GM21360 (cell line): ENCODE data around the gene RCOR3.
A peak's percentile ranks its signal among the peaks of the same experiment; 100 is the strongest.
"Not testable (repeated sequence)": the region's sequence is repeated elsewhere in the genome, so short reads cannot be mapped to it uniquely, and the experiment has no call there.

Experiments used
- ATAC-seq: cut with Tn5 transposase; IDR thresholded peaks from one replicate; pipeline ENCODE4 v1.9.1; 2021; ENCODE audit warnings: mild to moderate bottlenecking, moderate library complexity; ENCODE audit not compliant: unreplicated experiment

The RCOR3 gene

GRCh38 chr1:211259638-211260126 lies 516 bp downstream of the RCOR3 start:
- no peak for ATAC-seq

- peak; percentile 40 for ATAC-seq
These were observed 1.3 kb downstream of the RCOR3 start for GRCh38 chr1:211260141-211261107.

GRCh38 chr1:211261229-211261628 lies 2.1 kb downstream of the RCOR3 start:
- no peak for ATAC-seq

DNA sequence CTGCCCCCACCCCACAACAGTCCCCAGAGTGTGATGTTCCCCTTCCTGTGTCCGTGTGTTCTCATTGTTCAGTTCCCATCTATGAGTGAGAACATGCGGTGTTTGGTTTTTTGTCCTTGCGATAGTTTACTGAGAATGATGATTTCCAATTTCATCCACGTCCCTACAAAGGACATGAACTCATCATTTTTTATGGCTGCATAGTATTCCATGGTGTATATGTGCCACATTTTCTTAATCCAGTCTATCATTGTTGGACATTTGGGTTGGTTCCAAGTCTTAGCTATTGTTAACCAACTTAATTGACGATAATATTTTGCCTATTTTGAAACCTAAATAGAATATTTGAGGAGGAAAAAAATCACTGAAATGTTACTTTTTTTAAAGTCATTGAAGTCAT lies 3.9 kb downstream of the RCOR3 start:
- ATAC-seq = not testable (repeated sequence)

DNA sequence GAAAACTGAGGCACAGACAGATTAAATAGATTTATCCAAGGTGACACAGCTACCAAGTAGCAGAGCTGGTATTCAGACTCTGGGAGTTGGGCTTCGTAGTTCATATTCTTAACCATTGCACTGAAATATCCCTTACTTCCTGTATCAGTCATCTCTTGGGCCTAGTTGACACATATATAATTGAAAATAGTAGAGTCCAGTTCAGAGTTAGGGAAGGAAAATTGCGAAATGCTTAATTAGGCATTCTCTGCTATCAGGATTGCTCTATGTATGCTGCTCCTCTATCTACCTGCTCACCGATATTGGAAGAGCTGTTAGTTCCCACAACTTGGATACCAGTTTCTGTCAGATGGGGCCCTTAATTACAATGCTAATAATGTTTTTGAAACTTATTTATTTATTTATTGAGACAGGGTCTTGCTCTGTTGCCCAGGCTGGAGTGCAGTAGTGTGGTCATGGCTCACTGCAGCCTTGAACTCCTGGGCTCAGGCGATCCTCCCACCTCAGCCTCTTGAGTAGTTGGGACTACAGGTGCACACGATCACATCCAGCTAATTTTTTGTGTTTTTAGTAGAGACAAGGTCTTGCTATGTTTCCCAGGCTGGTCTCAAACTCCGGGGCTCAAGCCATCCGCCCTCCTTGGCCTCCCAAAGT lies 8.2 kb downstream of the RCOR3 start:
- ATAC-seq = no peak

DNA sequence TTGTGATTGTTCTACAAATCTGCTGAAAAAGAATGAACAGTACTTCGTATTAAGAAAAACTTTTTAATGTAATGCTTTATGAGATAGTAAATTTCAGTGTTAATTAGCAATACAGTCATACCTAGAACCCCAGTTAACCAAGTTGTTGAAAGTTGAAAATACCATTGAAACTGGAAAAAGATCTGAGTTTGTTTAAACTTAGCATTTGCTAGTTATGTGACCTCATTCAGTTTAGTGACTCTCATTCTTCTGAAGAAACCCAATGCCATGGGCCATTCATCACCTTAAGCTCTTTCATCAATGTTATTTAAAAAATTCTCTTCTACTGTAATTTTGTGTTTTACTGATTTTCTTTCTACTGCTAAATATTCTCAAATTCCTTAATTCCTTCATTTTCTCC lies 20.2 kb downstream of the RCOR3 start:
- ATAC-seq = no peak

- no peak for ATAC-seq
These were observed 21.7 kb downstream of the RCOR3 start for GRCh38 chr1:211280910-211281309.

- ATAC-seq = no peak
These were observed 22.3 kb downstream of the RCOR3 start for GRCh38 chr1:211281320-211282022.

DNA sequence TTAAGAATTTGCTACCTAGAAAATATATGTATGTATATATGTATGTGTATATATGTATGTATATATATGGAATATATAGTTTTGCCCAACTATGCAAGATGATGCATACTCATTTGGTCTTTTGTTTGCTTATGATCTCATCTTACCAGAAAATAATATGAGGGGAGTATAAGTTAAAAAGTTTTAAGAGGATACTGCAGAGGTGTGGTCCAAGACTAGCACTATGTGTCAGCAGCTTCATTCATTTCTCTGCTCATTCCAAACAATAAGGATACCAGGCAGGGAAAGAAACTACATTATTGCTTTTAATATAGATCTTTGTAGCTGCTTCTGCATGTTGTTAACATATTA lies 22.8 kb downstream of the RCOR3 start:
- ATAC-seq = no peak

DNA sequence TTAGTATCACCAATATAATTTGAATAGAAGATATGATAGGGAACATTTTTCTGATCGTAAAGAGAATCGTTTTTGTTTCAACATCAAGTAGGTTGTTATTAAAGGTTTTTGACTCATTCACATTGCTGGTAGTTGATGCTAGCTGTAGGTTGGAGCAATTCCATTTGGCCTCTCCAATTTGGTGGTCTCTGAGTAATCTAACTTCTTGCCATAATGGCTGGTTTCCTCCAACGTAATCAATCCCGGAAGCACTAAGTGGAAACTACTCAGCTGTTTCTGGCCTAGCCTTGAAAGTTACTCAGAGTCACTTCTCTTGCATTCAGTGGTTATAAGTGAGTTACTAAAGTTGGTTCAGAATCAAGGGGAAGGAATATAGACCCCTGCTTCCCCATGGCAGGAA lies 26.0 kb downstream of the RCOR3 start:
- no peak for ATAC-seq

DNA sequence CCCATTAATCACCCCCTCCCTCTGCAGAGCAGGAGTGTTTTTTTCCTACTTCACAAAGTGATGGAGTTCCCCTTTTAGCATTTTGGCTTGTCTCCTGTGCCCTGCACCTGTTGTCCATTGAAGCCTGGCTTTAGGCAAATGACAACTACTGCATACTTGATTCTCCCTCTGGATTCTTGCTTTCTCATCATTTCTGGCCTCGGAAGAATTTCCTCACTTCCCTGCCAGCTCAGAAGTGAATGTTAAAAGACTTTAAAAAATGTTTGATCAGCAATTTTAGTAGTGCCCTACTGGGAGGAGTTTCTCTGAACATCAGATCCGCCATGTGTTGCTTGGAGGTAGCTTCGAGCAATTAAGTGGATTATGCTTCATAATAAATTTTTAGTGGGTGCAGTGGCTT lies 28.1 kb downstream of the RCOR3 start:
- ATAC-seq = no peak

GRCh38 chr1:211292411-211292810 lies 33.2 kb downstream of the RCOR3 start:
- no peak for ATAC-seq

DNA sequence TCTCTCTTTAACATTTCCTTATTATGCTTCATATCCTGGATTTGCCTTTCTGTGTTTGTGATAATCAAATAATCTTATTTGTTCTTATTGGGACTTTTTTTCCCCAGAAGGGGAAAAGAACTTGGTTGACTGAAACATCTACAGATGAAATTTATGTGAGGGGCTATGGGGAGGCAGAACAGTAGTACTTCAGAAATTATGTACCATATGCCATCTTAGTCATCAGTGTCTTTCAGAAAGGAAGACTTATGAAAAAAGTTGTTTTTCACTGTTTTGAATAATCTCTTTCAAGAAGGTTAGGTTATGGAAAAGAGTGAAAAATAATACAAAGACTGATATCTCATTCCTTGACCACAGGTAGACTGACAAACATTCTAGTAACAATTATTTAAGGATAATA lies 37.2 kb downstream of the RCOR3 start:
- ATAC-seq = no peak

- ATAC-seq = peak; percentile 99
These were observed 45.9 kb downstream of the RCOR3 start for GRCh38 chr1:211305044-211305443.

DNA sequence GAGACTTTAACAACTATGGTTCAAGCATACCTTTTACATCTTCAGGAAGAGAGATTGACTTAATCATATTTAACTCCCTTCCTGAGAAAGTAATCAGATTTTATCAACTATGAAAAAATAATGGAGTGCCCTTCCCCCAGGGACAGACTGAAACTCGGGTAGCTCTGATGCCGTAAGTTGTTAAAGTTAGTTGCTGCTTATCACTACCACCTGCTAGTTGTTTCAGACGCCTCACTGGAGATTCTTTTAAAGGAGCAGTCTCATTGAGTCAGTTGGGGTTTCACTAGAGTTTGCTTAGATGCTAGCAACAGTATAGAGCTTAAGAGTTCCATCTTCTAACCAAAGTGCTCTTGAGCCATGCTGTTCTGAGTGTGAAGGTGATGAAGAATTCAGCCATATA lies 50.5 kb downstream of the RCOR3 start:
- ATAC-seq = no peak

- ATAC-seq = no peak
These were observed 54.2 kb downstream of the RCOR3 start for GRCh38 chr1:211313392-211313791.

- ATAC-seq = no peak
These were observed 59.6 kb downstream of the RCOR3 start for GRCh38 chr1:211318576-211319280.

DNA sequence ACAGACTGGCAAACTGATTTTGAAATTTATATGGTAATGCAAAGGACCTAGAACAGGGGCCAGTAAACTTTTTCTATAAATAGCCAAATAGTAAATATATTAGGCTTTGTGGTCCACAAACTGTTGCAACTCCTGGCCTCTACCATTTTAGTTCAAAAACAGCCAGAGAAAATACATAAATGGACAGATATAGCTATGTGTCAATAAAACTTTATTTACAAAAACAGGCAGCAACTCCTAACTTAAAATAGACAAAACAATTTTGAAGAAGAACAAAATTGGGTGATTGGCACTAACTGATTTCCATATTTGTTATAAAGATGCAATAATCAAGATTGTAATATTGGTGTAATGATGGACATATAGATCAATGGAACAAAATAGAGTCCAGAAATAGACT lies 60.7 kb downstream of the RCOR3 start:
- no peak for ATAC-seq

- no peak for ATAC-seq
These were observed 61.8 kb downstream of the RCOR3 start for GRCh38 chr1:211320980-211321379.

GRCh38 chr1:211321646-211322045 lies 62.5 kb downstream of the RCOR3 start:
- ATAC-seq = not testable (repeated sequence)
